ENCODE results near the gene KRT81.

KRT81 gene

DNA sequence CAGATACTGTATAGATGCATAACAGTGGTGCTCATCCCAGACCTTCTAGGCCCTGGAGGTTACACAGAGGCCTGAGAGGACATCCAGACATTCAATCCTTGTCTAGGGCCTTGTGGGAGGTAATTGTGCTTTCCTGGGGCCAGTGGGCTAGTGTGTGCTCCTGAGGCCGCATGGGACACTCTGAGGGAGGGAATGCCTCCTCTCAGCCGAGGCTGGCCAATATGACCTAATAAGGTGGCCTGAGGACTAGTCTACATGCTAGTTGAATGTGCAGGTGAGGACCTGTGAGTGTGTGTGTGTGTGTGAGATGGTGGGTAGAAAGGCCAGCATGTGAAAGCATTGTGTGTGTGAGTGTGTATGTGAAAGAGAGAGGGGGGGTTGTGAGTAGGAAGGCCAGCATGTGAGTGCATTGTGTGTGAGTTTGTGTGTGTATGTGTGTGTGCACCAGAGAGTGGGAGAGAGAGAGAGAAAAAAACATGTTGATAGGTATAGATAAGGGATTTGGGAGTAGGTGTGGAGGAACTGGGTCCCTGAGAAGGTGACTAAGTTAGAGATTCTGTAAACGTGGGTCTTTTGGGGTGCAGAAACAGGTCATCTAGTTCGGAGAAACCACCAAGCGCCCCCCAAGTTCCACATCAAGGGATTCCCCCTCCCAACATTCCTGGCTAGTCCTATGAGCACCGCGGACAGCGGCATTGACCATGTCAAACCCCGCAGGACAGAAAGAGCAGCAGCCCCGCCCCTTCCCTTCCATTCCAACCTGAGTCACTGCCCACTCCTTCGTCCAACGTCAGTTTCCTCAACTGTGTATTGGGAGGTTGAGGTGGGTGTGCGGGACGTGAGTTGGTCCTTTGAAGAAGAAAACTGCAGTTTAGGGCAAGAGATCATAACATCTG is 9.7 kb upstream of the KRT81 start:
- no peaks in the 10 kb centered on the region for H3K36me3 ChIP-seq (ENCODE audit: control insufficient read depth, low read length)
- H3F3A ChIP-seq (ENCODE audit: control insufficient read depth, insufficient read depth), result no peaks in the 10 kb centered on the region
- no peaks in the 10 kb centered on the region for H3K79me2 ChIP-seq (ENCODE audit: control insufficient read depth, low read length)
- no peaks in the 10 kb centered on the region for H3K9me2 ChIP-seq (replicated peaks; ENCODE audit: control insufficient read depth, low read length)
- H4K20me1 ChIP-seq (ENCODE audit: control insufficient read depth, insufficient read depth, low read depth, low read length), result no peaks in the 10 kb centered on the region
- no peaks in the 10 kb centered on the region for H3K9me3 ChIP-seq (ENCODE audit: control insufficient read depth, insufficient read depth, low read length)
- H3K27me3 ChIP-seq (ENCODE audit: control insufficient read depth, low read length), result peaks cover 13% of the 10 kb centered on the region
- H3K4me2 ChIP-seq (ENCODE audit: low read length), result no peak overlapping the region
- no peak overlapping the region for H3K27ac ChIP-seq (ENCODE audit: low read depth, low read length)
- no peak overlapping the region for H3K4me3 ChIP-seq (ENCODE audit: low read length)
- peaks cover 8% of the 10 kb centered on the region for H3K4me1 ChIP-seq (ENCODE audit: control insufficient read depth, low read length)
- no peak for TF ChIP-seq EZH2phosphoT487 (IDR thresholded peaks at IDR 0.05; ENCODE audit: borderline replicate concordance, low read length)
- TF ChIP-seq, protein P1, sequence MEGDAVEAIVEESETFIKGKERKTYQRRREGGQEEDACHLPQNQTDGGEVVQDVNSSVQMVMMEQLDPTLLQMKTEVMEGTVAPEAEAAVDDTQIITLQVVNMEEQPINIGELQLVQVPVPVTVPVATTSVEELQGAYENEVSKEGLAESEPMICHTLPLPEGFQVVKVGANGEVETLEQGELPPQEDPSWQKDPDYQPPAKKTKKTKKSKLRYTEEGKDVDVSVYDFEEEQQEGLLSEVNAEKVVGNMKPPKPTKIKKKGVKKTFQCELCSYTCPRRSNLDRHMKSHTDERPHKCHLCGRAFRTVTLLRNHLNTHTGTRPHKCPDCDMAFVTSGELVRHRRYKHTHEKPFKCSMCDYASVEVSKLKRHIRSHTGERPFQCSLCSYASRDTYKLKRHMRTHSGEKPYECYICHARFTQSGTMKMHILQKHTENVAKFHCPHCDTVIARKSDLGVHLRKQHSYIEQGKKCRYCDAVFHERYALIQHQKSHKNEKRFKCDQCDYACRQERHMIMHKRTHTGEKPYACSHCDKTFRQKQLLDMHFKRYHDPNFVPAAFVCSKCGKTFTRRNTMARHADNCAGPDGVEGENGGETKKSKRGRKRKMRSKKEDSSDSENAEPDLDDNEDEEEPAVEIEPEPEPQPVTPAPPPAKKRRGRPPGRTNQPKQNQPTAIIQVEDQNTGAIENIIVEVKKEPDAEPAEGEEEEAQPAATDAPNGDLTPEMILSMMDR (IDR thresholded peaks at IDR 0.05; ENCODE audit: low read depth, low read length, poor library complexity, severe bottlenecking), result no peak

DNA sequence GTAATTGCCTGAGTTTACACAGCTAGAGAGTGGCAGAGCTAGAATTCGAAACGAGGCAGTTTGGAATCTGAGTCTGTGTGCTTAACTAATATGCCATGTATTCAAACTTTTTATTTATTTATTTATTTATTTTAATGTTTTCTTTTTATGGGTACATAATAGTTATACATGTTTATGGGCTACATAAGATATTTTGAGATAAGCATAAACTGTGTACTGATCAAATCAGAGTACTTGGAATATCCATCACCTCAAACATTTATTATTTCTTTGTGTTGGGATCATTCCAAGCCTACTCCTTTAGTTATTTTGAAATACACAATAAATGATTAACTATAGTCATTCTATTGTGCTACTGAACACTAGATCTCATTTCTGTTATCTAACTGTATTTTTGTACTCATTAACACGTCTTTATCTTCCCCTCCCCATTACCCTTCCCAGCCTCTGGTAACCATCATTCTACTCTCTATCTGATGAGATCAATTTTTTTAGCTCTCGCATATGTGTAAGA is 7.4 kb upstream of the KRT81 start:
- peaks cover 19% of the 10 kb centered on the region for H3K27me3 ChIP-seq (ENCODE audit: control insufficient read depth, low read length)
- H3K4me2 ChIP-seq (ENCODE audit: low read length), result no peak overlapping the region
- H3K79me2 ChIP-seq (ENCODE audit: control insufficient read depth, low read length), result no peaks in the 10 kb centered on the region
- no peaks in the 10 kb centered on the region for H3K36me3 ChIP-seq (ENCODE audit: control insufficient read depth, low read length)
- H4K20me1 ChIP-seq (ENCODE audit: control insufficient read depth, insufficient read depth, low read depth, low read length), result no peaks in the 10 kb centered on the region
- H3K9me3 ChIP-seq (ENCODE audit: control insufficient read depth, insufficient read depth, low read length), result no peaks in the 10 kb centered on the region
- H3F3A ChIP-seq (ENCODE audit: control insufficient read depth, insufficient read depth), result no peaks in the 10 kb centered on the region
- H3K27ac ChIP-seq (ENCODE audit: low read depth, low read length), result no peak overlapping the region
- no peaks in the 10 kb centered on the region for H3K9me2 ChIP-seq (replicated peaks; ENCODE audit: control insufficient read depth, low read length)
- no peaks in the 10 kb centered on the region for H3K4me1 ChIP-seq (ENCODE audit: control insufficient read depth, low read length)
- TF ChIP-seq, protein P1 (IDR thresholded peaks at IDR 0.05; ENCODE audit: low read depth, low read length, poor library complexity, severe bottlenecking), result no peak
- no peak for TF ChIP-seq EZH2phosphoT487 (IDR thresholded peaks at IDR 0.05; ENCODE audit: borderline replicate concordance, low read length)
- H3K4me3 ChIP-seq (ENCODE audit: low read length), result no peak overlapping the region

DNA sequence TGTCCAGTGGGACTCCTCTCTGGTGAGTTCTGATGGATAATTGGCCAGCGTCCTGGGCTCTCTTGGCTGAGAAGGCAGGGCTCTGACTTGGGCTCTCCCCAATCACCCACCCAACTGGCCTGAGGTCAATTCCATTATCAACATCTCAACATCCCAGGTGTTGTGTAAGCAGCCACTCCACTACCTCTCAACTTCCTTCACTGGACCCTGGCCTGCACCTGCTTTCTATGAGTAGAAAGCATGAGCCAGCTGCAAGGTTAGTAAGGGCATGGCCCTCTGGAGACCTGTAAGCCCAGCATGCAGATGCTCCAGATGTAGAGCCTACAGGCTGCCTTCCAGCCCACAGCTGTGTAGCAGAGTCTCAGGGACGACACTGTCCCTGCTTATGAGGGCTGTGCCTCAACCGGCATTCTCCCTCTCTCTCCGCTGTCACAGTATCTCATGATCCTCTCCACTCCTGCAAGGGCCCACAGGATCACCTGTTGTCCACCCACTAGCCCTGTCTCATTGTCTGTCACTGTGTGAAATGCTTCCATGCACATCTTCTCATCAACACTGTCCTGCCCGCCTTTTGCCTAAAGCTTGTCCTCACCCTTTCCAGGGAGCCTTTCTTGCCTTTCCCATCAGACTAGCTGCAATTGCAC is 5.4 kb upstream of the KRT81 start:
- TF ChIP-seq, protein P1 (IDR thresholded peaks at IDR 0.05; ENCODE audit: low read depth, low read length, poor library complexity, severe bottlenecking), result no peak
- no peak for TF ChIP-seq EZH2phosphoT487 (IDR thresholded peaks at IDR 0.05; ENCODE audit: borderline replicate concordance, low read length)
- Histone ChIP-seq H3K9me3 (ENCODE audit: control insufficient read depth, insufficient read depth, low read length) (no peaks in the 10 kb centered on the region), H3K9me2 (replicated peaks; ENCODE audit: control insufficient read depth, low read length) (no peaks in the 10 kb centered on the region), H3K4me1 (ENCODE audit: control insufficient read depth, low read length) (no peaks in the 10 kb centered on the region), H3K36me3 (ENCODE audit: control insufficient read depth, low read length) (no peaks in the 10 kb centered on the region), H3K4me2 (ENCODE audit: low read length) (no peak overlapping the region), H3K79me2 (ENCODE audit: control insufficient read depth, low read length) (no peaks in the 10 kb centered on the region), H3F3A (ENCODE audit: control insufficient read depth, insufficient read depth) (no peaks in the 10 kb centered on the region), H4K20me1 (ENCODE audit: control insufficient read depth, insufficient read depth, low read depth, low read length) (no peaks in the 10 kb centered on the region), H3K4me3 (ENCODE audit: low read length) (no peak overlapping the region), H3K27me3 (ENCODE audit: control insufficient read depth, low read length) (peaks cover 19% of the 10 kb centered on the region), H3K27ac (ENCODE audit: low read depth, low read length) (no peak overlapping the region)

Data from DOHH2 (cell line).